ENCODE results near the gene EXOSC9. TPM values are rescaled to one million over a fixed set of nuclear protein-coding genes. Genes with fewer than 3 reads are reported as not detected.
A peak's percentile ranks its signal among the peaks of the same experiment; 100 is the strongest.

EXOSC9 gene
- total and polyA plus RNA-seq, 2 donors, result 20.3 to 30.1 TPM

GRCh38 chr4:121796283-121796682 lies 4.8 kb upstream of the EXOSC9 start:
- H3K27ac ChIP-seq (ENCODE audit: low read depth), result no peak overlapping the region
- no peaks in the 10 kb centered on the region for H3K36me3 ChIP-seq (ENCODE audit: insufficient read depth)
- H3K4me3 ChIP-seq (ENCODE audit: low read depth, low read length), result no peak overlapping the region
- DNase-seq (ENCODE audit: extremely low spot score), result no peak
- no peaks in the 10 kb centered on the region for H3K4me1 ChIP-seq (ENCODE audit: insufficient read depth)

- H3K27ac ChIP-seq (ENCODE audit: low read depth), result no peak overlapping the region
- no peaks in the 10 kb centered on the region for H3K36me3 ChIP-seq (ENCODE audit: insufficient read depth)
- 85% methylated on average over 2 of the region's 2 CpGs for WGBS
- no peak overlapping the region for H3K4me3 ChIP-seq (ENCODE audit: low read depth, low read length)
- DNase-seq (ENCODE audit: extremely low spot score), result no peak
- H3K4me1 ChIP-seq (ENCODE audit: insufficient read depth), result no peaks in the 10 kb centered on the region
Observed at GRCh38 chr4:121799208-121799823, 1.8 kb upstream of the EXOSC9 start.

- Histone ChIP-seq H3K27ac (ENCODE audit: low read depth) (no peak overlapping the region), H3K36me3 (ENCODE audit: insufficient read depth) (peaks cover 2% of the 10 kb centered on the region), H3K4me3 (ENCODE audit: low read depth, low read length) (no peak overlapping the region), H3K4me1 (ENCODE audit: insufficient read depth) (no peaks in the 10 kb centered on the region)
- DNase-seq (ENCODE audit: extremely low spot score), result no peak
- WGBS, result 90% methylated on average over 3 of the region's 3 CpGs
Observed at GRCh38 chr4:121799867-121800501, 1.1 kb upstream of the EXOSC9 start.

GRCh38 chr4:121800638-121800960 lies 524 bp upstream of the EXOSC9 start:
- peaks cover 2% of the 10 kb centered on the region for H3K36me3 ChIP-seq (ENCODE audit: insufficient read depth)
- peak overlapping the region; percentile 74 for H3K4me3 ChIP-seq (ENCODE audit: low read depth, low read length)
- no peak for DNase-seq (ENCODE audit: extremely low spot score)
- no peaks in the 10 kb centered on the region for H3K4me1 ChIP-seq (ENCODE audit: insufficient read depth)
- 31% methylated on average over 8 of the region's 8 CpGs for WGBS
- H3K27ac ChIP-seq (ENCODE audit: low read depth), result peak overlapping the region; percentile 92

GRCh38 chr4:121801715-121802075 lies 572 bp downstream of the EXOSC9 start:
- H3K27ac ChIP-seq (ENCODE audit: low read depth), result no peak overlapping the region
- peak overlapping the region; percentile 74 for H3K4me3 ChIP-seq (ENCODE audit: low read depth, low read length)
- H3K36me3 ChIP-seq (ENCODE audit: insufficient read depth), result peaks cover 2% of the 10 kb centered on the region
- H3K4me1 ChIP-seq (ENCODE audit: insufficient read depth), result no peaks in the 10 kb centered on the region
- WGBS, result 17% methylated on average over 4 of the region's 4 CpGs
- no peak for DNase-seq (ENCODE audit: extremely low spot score)

DNA sequence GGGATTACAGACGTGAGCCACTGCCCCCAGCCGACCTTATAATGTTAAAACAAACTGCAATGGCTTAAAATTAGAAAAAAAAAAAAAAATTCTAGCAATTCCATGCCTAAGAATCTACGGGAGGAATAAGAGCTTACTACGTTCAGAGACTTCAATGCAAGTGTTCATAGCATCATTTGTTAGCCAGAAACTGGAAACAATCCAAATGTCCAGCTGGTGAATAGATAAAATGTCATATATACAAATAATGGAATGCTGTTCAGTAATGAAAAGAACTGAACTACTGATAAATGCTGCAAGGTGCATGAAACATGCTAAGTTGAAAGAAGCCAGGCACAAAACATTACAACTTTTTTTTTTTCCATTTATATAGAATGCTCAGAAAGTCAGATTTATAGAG lies 5.3 kb downstream of the EXOSC9 start:
- H3K27ac ChIP-seq (ENCODE audit: low read depth), result no peak overlapping the region
- H3K36me3 ChIP-seq (ENCODE audit: insufficient read depth), result peaks cover 11% of the 10 kb centered on the region
- no peaks in the 10 kb centered on the region for H3K4me1 ChIP-seq (ENCODE audit: insufficient read depth)
- 57% methylated on average over 4 of the region's 4 CpGs for WGBS
- DNase-seq (ENCODE audit: extremely low spot score), result no peak
- no peak overlapping the region for H3K4me3 ChIP-seq (ENCODE audit: low read depth, low read length)

DNA sequence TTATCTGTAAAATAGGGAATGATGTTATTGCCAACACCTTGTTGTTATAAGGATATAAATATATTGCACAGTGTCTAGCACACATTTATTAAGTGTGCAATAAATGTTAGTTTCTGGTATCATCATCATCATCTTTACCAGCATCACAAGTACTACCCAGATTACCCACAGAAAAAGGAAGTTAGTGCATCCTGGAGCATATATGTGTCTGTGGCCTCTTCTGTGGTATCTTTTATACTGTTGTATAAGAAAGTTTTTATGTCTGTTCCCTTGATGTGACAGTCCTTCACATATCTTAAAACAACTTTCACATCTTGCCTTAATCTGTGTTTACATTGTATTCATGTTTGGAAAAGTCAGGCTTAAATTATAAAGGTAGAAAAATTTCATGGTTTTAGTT lies 10.0 kb downstream of the EXOSC9 start:
- no peak overlapping the region for H3K4me3 ChIP-seq (ENCODE audit: low read depth, low read length)
- no peak overlapping the region for H3K27ac ChIP-seq (ENCODE audit: low read depth)
- H3K36me3 ChIP-seq (ENCODE audit: insufficient read depth), result peaks cover 14% of the 10 kb centered on the region
- H3K4me1 ChIP-seq (ENCODE audit: insufficient read depth), result no peaks in the 10 kb centered on the region
- DNase-seq (ENCODE audit: extremely low spot score), result no peak

GRCh38 chr4:121814756-121815155 lies 13.6 kb downstream of the EXOSC9 start:
- Histone ChIP-seq H3K4me3 (ENCODE audit: low read depth, low read length) (no peak overlapping the region), H3K36me3 (ENCODE audit: insufficient read depth) (peaks cover 12% of the 10 kb centered on the region)
- 82% methylated on average over 2 of the region's 2 CpGs for WGBS

GRCh38 chr4:121817006-121817405 lies 15.9 kb downstream of the EXOSC9 start:
- WGBS, result 85% methylated on average over 3 of the region's 3 CpGs
- Histone ChIP-seq H3K27ac (ENCODE audit: low read depth) (no peak overlapping the region), H3K4me3 (ENCODE audit: low read depth, low read length) (no peak overlapping the region), H3K36me3 (ENCODE audit: insufficient read depth) (peaks cover 9% of the 10 kb centered on the region), H3K4me1 (ENCODE audit: insufficient read depth) (no peaks in the 10 kb centered on the region)
- DNase-seq (ENCODE audit: extremely low spot score), result no peak

More at GRCh38 chr4:121814756-121815155, 13.6 kb downstream of the EXOSC9 start:
- DNase-seq (ENCODE audit: extremely low spot score), result no peak
- H3K27ac ChIP-seq (ENCODE audit: low read depth), result no peak overlapping the region
- no peaks in the 10 kb centered on the region for H3K4me1 ChIP-seq (ENCODE audit: insufficient read depth)

GRCh38 chr4:121817701-121818100 lies 16.6 kb downstream of the EXOSC9 start:
- Histone ChIP-seq H3K36me3 (ENCODE audit: insufficient read depth) (peaks cover 7% of the 10 kb centered on the region), H3K4me3 (ENCODE audit: low read depth, low read length) (no peak overlapping the region), H3K4me1 (ENCODE audit: insufficient read depth) (no peaks in the 10 kb centered on the region), H3K27ac (ENCODE audit: low read depth) (no peak overlapping the region)
- WGBS, result 86% methylated on average over 1 of the region's 1 CpG
- no peak for DNase-seq (ENCODE audit: extremely low spot score)

GRCh38 chr4:121818215-121818614 lies 17.1 kb downstream of the EXOSC9 start:
- 51% methylated on average over 1 of the region's 1 CpG for WGBS
- Histone ChIP-seq H3K4me1 (ENCODE audit: insufficient read depth) (no peaks in the 10 kb centered on the region), H3K36me3 (ENCODE audit: insufficient read depth) (peaks cover 7% of the 10 kb centered on the region), H3K27ac (ENCODE audit: low read depth) (no peak overlapping the region), H3K4me3 (ENCODE audit: low read depth, low read length) (no peak overlapping the region)
- no peak for DNase-seq (ENCODE audit: extremely low spot score)

DNA sequence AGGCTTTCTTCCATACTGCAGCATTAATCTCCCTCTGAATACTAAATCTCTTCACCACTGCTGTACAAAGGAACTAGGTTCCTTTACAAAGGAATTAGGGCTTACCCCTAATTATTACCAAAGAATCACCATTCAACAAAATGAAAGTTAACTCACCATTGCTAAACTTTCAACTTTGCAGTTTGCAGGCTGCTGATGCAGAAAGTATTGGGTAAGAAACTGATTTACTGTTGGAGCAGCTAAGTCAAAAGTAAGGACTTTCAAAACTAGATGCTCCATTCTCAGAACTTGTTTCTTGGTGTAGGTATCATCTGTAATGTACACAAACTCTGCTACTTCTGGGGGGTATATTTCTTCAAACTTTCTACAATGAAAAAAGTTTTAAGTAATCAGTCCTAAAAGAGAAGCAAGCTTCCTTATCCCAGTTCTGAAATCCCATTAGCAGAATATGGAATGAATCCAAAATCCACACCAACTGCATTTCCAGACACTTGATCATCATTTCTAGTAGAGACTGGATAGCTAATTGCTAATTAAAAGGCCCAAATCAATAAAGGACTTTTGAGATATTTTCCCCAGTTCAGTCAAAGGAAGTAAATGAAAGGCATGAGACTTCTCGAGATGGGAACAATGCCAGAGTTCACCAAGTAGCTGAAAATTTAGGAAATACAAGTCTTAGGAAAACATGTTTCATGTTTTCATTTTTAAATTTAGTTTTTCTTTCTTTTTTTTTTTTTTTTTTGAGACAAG lies 18.3 kb downstream of the EXOSC9 start:
- Histone ChIP-seq H3K4me3 (ENCODE audit: low read depth, low read length) (no peak overlapping the region), H3K36me3 (ENCODE audit: insufficient read depth) (peaks cover 7% of the 10 kb centered on the region), H3K4me1 (ENCODE audit: insufficient read depth) (no peaks in the 10 kb centered on the region), H3K27ac (ENCODE audit: low read depth) (no peak overlapping the region)
- no peak for DNase-seq (ENCODE audit: extremely low spot score)
- 49% methylated on average over 1 of the region's 1 CpG for WGBS

- H3K4me1 ChIP-seq (ENCODE audit: insufficient read depth), result no peaks in the 10 kb centered on the region
- no peak for DNase-seq (ENCODE audit: extremely low spot score)
- no peak overlapping the region for H3K27ac ChIP-seq (ENCODE audit: low read depth)
- 86% methylated on average over 1 of the region's 1 CpG for WGBS
- H3K4me3 ChIP-seq (ENCODE audit: low read depth, low read length), result no peak overlapping the region
- H3K36me3 ChIP-seq (ENCODE audit: insufficient read depth), result peaks cover 3% of the 10 kb centered on the region
Observed at GRCh38 chr4:121822047-121822446, 20.9 kb downstream of the EXOSC9 start.

DNA sequence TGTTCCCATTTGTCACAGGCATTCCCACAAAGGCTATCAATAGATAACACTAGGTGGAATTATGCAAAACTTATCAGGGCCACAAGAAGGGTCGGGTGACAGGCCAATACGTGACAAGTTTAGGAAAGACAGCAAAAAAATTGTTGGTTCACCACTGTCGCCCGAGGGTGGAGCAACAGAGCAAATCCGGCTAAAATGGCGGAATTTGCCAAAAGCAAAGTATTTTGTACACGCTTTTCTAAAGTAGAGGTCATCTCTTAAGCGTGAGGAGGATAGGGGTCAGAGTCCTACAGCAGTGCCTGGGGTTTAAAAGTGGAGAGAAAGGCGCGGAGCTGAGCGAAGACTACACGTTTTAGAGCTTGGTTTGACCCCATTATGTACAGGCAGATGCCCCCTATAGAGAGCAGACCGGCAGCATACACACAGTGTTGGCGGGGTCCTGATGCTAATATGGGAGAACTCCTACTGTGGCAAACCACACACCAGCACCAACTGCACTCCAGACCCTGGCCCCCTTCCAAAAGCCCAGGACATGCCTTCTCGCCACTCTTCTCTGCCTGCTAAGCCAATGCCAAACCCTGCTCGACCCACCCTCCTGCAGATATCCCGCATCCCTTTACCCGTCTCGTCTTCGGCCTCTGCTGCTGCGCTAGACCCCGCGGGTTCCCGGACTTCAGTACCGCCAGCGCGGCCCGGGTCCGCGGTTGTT lies 21.8 kb downstream of the EXOSC9 start:
- Histone ChIP-seq H3K36me3 (ENCODE audit: insufficient read depth) (no peaks in the 10 kb centered on the region), H3K4me3 (ENCODE audit: low read depth, low read length) (peak overlapping the region; percentile 58), H3K4me1 (ENCODE audit: insufficient read depth) (no peaks in the 10 kb centered on the region), H3K27ac (ENCODE audit: low read depth) (no peak overlapping the region)
- DNase-seq (ENCODE audit: extremely low spot score), result no peak
- WGBS, result 1% methylated on average over 30 of the region's 30 CpGs
